Osteoblast (primary cell): ENCODE data around the gene SMS. TPM values are rescaled to one million over a fixed set of nuclear protein-coding genes. Genes with fewer than 3 reads are reported as not detected.

Experiments used
- DNase-seq: peaks from one replicate; pipeline ENCODE4 v3.0.0; 2011; ENCODE audit warnings: low spot score, mixed read lengths; ENCODE audit not compliant: insufficient read length; ENCODE audit errors: missing footprints
- H2AFZ ChIP-seq: 2 replicates; pipeline ENCODE4 v1.6.0; 2011; ENCODE audit warnings: mild to moderate bottlenecking, low read length
- H3K27ac ChIP-seq: 2 replicates; pipeline ENCODE4 v1.5.1; 2011; ENCODE audit warnings: mild to moderate bottlenecking, low read depth, low read length, moderate library complexity
- H3K27me3 ChIP-seq: 2 replicates; pipeline ENCODE4 v1.6.0; 2012; ENCODE audit warnings: mild to moderate bottlenecking, control low read depth, inconsistent platforms, low read length, moderate library complexity; ENCODE audit not compliant: insufficient read depth
- H3K36me3 ChIP-seq: 2 replicates; pipeline ENCODE4 v1.5.1; 2011; ENCODE audit warnings: mild to moderate bottlenecking, low read length, control low read depth, moderate library complexity; ENCODE audit not compliant: insufficient read depth
- H3K4me1 ChIP-seq: 2 replicates; pipeline ENCODE4 v1.5.1; 2011; ENCODE audit warnings: mild to moderate bottlenecking, low read length, control low read depth, moderate library complexity; ENCODE audit not compliant: insufficient read depth
- H3K4me2 ChIP-seq: 2 replicates; pipeline ENCODE4 v1.6.0; 2011; ENCODE audit warnings: mild to moderate bottlenecking, low read length; ENCODE audit not compliant: insufficient read depth
- H3K4me3 ChIP-seq: fragments of 200-600 bp; sonication (generic); 3 replicates; pipeline ENCODE4 v1.5.1; 2012; ENCODE audit warnings: mild to moderate bottlenecking, low read length, inconsistent platforms; ENCODE audit not compliant: insufficient read depth
- H3K79me2 ChIP-seq: 2 replicates; pipeline ENCODE4 v1.6.0; 2012; ENCODE audit warnings: mild to moderate bottlenecking, low read length, control low read depth, inconsistent platforms; ENCODE audit not compliant: insufficient read depth
- H3K9me3 ChIP-seq: 2 replicates; pipeline ENCODE4 v1.5.1; 2011; ENCODE audit warnings: low read depth, low read length, control low read depth
- H4K20me1 ChIP-seq: 2 replicates; pipeline ENCODE4 v1.6.0; 2012; ENCODE audit warnings: mild to moderate bottlenecking, low read length, control low read depth; ENCODE audit not compliant: insufficient read depth
- CTCF ChIP-seq: IDR thresholded peaks from 2 replicates; pipeline ENCODE4 v1.5.1; 2011; ENCODE audit warnings: mild to moderate bottlenecking, low read depth, low read length, moderate library complexity; ENCODE audit errors: extremely low read depth
- total RNA-seq: library from RNA; depleted of rRNA; stranded (reverse); fragments of >200 nt; gene quantifications from 2 replicates; pipeline ENCODE4 v1.2.3, GENCODE V29; 2012

SMS gene
- total RNA-seq, 1 donor = 76.0 TPM

DNA sequence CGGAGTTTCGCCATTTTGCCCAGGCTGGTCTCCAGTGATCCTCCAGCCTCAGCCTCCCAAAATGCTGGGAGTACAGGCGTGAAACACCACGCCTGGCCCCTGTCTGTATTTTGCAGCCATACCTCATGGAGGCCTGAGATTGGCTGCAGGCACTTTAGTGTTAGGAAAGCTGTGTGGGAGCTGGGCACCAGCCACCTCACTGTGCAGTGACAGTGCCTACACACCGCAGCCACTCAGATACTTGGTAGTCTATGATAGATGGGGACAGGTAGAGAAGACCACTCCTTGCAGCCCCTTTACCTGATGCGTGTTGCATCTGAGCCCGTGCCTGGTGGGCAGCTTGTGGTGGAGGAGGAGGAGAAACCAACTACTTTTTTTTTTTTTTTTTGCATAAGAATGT, 16.3 kb downstream of the SMS start:
- Histone ChIP-seq H4K20me1 (peaks cover 8% of the 10 kb centered on the region), H3K79me2 (peaks cover 97% of the 10 kb centered on the region), H3K4me3 (no peak overlapping the region), H3K9me3 (no peaks in the 10 kb centered on the region), H2AFZ (no peak overlapping the region), H3K27me3 (no peaks in the 10 kb centered on the region), H3K27ac (no peak overlapping the region), H3K36me3 (no peaks in the 10 kb centered on the region), H3K4me2 (no peak overlapping the region), H3K4me1 (peaks cover 6% of the 10 kb centered on the region)
- no peak for DNase-seq
- TF ChIP-seq CTCF = no peak

DNA sequence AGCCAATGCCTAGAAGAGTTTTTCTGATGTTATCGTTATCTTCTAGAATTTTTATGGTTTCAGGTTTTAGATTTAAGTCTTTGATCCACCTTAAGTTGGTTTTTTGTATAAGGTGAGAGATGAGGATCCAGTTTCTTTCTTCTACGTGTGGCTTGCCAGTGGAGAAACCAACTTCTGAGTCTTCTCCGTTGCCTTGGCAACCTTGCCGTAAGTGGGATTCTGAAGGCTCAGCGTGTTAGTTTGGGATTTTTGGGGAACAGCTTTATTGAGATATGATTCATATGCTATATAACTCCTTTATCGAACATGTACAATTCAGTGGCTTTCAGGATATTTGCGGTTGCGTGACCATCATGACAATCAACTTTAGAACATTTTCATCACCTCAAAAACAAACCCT, 17.7 kb downstream of the SMS start:
- Histone ChIP-seq H4K20me1 (peaks cover 11% of the 10 kb centered on the region), H3K27ac (no peak overlapping the region), H3K36me3 (no peaks in the 10 kb centered on the region), H3K4me2 (no peak overlapping the region), H3K4me3 (no peak overlapping the region), H3K4me1 (peaks cover 16% of the 10 kb centered on the region), H3K79me2 (peaks cover 97% of the 10 kb centered on the region), H3K27me3 (no peaks in the 10 kb centered on the region), H2AFZ (no peak overlapping the region), H3K9me3 (no peaks in the 10 kb centered on the region)
- TF ChIP-seq CTCF = no peak
- no peak for DNase-seq

GRCh38 chrX:21958916-21959315, 18.4 kb downstream of the SMS start:
- Histone ChIP-seq H3K36me3 (no peaks in the 10 kb centered on the region), H3K27ac (no peak overlapping the region), H3K4me3 (no peak overlapping the region), H3K4me2 (no peak overlapping the region), H3K79me2 (peaks cover 97% of the 10 kb centered on the region), H4K20me1 (peaks cover 11% of the 10 kb centered on the region), H3K27me3 (no peaks in the 10 kb centered on the region), H3K9me3 (no peaks in the 10 kb centered on the region), H2AFZ (no peak overlapping the region), H3K4me1 (peaks cover 22% of the 10 kb centered on the region)
- DNase-seq = no peak
- no peak for TF ChIP-seq CTCF

DNA sequence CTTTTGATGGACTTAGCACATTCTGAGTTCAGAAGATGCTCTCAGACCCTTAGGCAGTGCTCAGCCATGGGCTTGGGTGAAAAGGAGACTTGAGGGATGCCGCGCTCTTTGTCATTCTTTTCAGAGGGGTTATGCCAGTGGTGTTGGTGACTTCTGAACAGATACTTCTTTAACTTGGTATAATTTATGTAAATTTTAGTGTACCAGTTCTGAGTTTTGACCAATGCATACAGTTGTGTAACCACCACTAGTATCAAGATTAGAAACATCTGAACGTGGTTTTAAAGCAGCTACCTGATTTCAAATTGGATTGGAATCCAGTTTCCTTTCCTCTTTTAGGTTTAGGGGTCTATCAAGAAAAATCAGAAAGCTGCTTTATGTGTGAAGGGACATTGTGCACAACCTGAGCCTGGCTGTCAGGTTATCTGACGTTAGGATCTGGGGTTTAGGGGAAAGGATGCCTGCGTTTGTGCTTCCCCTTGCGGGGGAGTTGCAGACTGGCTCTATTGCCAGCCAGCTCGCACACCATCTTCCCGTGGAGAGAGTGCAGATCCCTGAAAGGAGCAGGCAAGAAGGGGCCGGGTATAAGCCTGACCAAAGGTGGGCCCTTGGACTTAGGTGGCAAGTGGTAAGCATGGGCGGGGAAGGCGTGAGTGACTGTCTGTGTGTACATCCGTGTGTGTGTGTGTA, 19.0 kb downstream of the SMS start:
- Histone ChIP-seq H3K4me1 (peaks cover 22% of the 10 kb centered on the region), H3K36me3 (no peaks in the 10 kb centered on the region), H3K27me3 (no peaks in the 10 kb centered on the region), H2AFZ (no peak overlapping the region), H3K27ac (no peak overlapping the region), H3K4me3 (no peak overlapping the region), H4K20me1 (peaks cover 11% of the 10 kb centered on the region), H3K4me2 (no peak overlapping the region), H3K9me3 (no peaks in the 10 kb centered on the region), H3K79me2 (peaks cover 97% of the 10 kb centered on the region)
- no peak for DNase-seq
- no peak for TF ChIP-seq CTCF
